WTC11 (cell line): ENCODE measurements around the gene PKP1. TPM values are rescaled to one million over a fixed set of nuclear protein-coding genes. Genes with fewer than 3 reads are reported as not detected.

Source experiments
- ATAC-seq: fragments of 200-7000 bp; cut with Tn5 transposase; 2 replicates; pipeline ENCODE4 v1.10.0; 2021; ENCODE audit warnings: mild to moderate bottlenecking, moderate library complexity
- CTCF ChIA-PET: fragments of 300-600 bp; sonication (Branson Sonifier 250); formaldehyde crosslinking; loops from one replicate; lab custom pipeline; 2021; ENCODE audit warnings: antibody characterized with exemption; lab: Charles Lee
- POLR2A ChIA-PET: fragments of 350-600 bp; sonication (Branson Sonifier 250); formaldehyde crosslinking; loops from one replicate; lab custom pipeline; 2021; ENCODE audit warnings: antibody characterized with exemption; lab: Charles Lee
- DNase-seq: peaks from one replicate; pipeline ENCODE4 v3.0.0; 2021; ENCODE audit warnings: low spot score
- H3K27ac Mint-ChIP-seq: 2 replicates; pipeline ENCODE4 v1.8.0; 2021; ENCODE audit warnings: mixed read lengths
- H3K27me3 Mint-ChIP-seq: 2 replicates; pipeline ENCODE4 v1.8.0; 2021; ENCODE audit warnings: low read depth, mild to moderate bottlenecking, moderate library complexity, mixed read lengths
- H3K36me3 Mint-ChIP-seq: 2 replicates; pipeline ENCODE4 v1.8.0; 2021; ENCODE audit warnings: mixed read lengths
- H3K4me1 Mint-ChIP-seq: 2 replicates; pipeline ENCODE4 v1.8.0; 2022; ENCODE audit warnings: mixed read lengths
- H3K4me3 Mint-ChIP-seq: 2 replicates; pipeline ENCODE4 v1.8.0; 2021; ENCODE audit warnings: mild to moderate bottlenecking, moderate library complexity, mixed read lengths
- H3K9me3 Mint-ChIP-seq: 2 replicates; pipeline ENCODE4 v1.8.0; 2021; ENCODE audit warnings: mixed read lengths
- AFF4 ChIP-seq: sonication (generic); formaldehyde crosslinking; IDR thresholded peaks from 2 replicates; pipeline ENCODE4 v1.8.1; 2023; ENCODE audit warnings: mild to moderate bottlenecking, missing genetic modification reagents, borderline replicate concordance
- ELF4 ChIP-seq: sonication (generic); formaldehyde crosslinking; IDR thresholded peaks from 2 replicates; pipeline ENCODE4 v1.8.1; 2022; ENCODE audit warnings: low read depth, mild to moderate bottlenecking, moderate library complexity, missing genetic modification reagents
- EMX1 ChIP-seq: fragments of 250-450 bp; sonication (Bioruptor Pico); IDR thresholded peaks from 2 replicates; pipeline ENCODE4 v1.8.0; 2021; ENCODE audit warnings: mild to moderate bottlenecking
- FOXK1 ChIP-seq: sonication (generic); formaldehyde crosslinking; IDR thresholded peaks from 2 replicates; pipeline ENCODE4 v1.8.0; 2022; ENCODE audit warnings: mild to moderate bottlenecking, moderate library complexity, missing genetic modification reagents
- GABPB1 ChIP-seq: sonication (generic); formaldehyde crosslinking; IDR thresholded peaks from 2 replicates; pipeline ENCODE4 v1.8.1; 2023; ENCODE audit warnings: mild to moderate bottlenecking, missing genetic modification reagents
- HMGA2 ChIP-seq: fragments of 250-450 bp; sonication (Bioruptor Pico); IDR thresholded peaks from 2 replicates; pipeline ENCODE4 v1.4.0; 2021; ENCODE audit warnings: mild to moderate bottlenecking, moderate library complexity
- SOX15 ChIP-seq: fragments of 250-450 bp; sonication (Bioruptor Pico); IDR thresholded peaks from 2 replicates; pipeline ENCODE4 v1.9.0; 2021; ENCODE audit warnings: mild to moderate bottlenecking
- SP1 ChIP-seq: sonication (generic); formaldehyde crosslinking; conservative IDR thresholded peaks from 2 replicates; pipeline ENCODE4 v1.8.1; 2022; ENCODE audit warnings: missing genetic modification reagents
- TCF7 ChIP-seq: sonication (generic); formaldehyde crosslinking; IDR thresholded peaks from 2 replicates; pipeline ENCODE4 v1.8.0; 2022; ENCODE audit warnings: mild to moderate bottlenecking, low read depth, missing genetic modification reagents, moderate library complexity
- TEAD1 ChIP-seq: sonication (generic); formaldehyde crosslinking; IDR thresholded peaks from 2 replicates; pipeline ENCODE4 v1.8.0; 2022; ENCODE audit warnings: mild to moderate bottlenecking, missing genetic modification reagents
- TEAD4 ChIP-seq: sonication (generic); formaldehyde crosslinking; IDR thresholded peaks from 2 replicates; pipeline ENCODE4 v1.8.0; 2022; ENCODE audit warnings: mild to moderate bottlenecking, missing genetic modification reagents
- TP53 ChIP-seq: sonication (generic); formaldehyde crosslinking; IDR thresholded peaks from 2 replicates; pipeline ENCODE4 v1.8.1; 2023; ENCODE audit warnings: mild to moderate bottlenecking, missing genetic modification reagents
- ZNF121 ChIP-seq: sonication (generic); formaldehyde crosslinking; IDR thresholded peaks from 2 replicates; pipeline ENCODE4 v1.8.0; 2023; ENCODE audit warnings: missing genetic modification reagents
- ZNF416 ChIP-seq: fragments of 250-450 bp; sonication (Bioruptor Pico); IDR thresholded peaks from 2 replicates; pipeline ENCODE4 v1.9.0; 2021; ENCODE audit warnings: mild to moderate bottlenecking, inconsistent platforms
- total RNA-seq: library from RNA; stranded (reverse); gene quantifications from 3 replicates; pipeline ENCODE4 v1.2.3, GENCODE V29; 2021
- TF ChIP-seq, protein P1 (sequence below): sonication (generic); formaldehyde crosslinking; IDR thresholded peaks from 2 replicates; pipeline ENCODE4 v1.8.1; 2023; ENCODE audit warnings: mild to moderate bottlenecking, missing genetic modification reagents
- TF ChIP-seq, protein P2 (sequence below): sonication (generic); formaldehyde crosslinking; IDR thresholded peaks from 2 replicates; pipeline ENCODE4 v1.8.0; 2023; ENCODE audit warnings: missing genetic modification reagents
- TF ChIP-seq, protein P3 (sequence below): sonication (generic); formaldehyde crosslinking; IDR thresholded peaks from 2 replicates; pipeline ENCODE4 v1.8.1; 2022; ENCODE audit warnings: low read depth, mild to moderate bottlenecking, moderate library complexity, missing genetic modification reagents, borderline replicate concordance

PKP1 gene
- total RNA-seq, 1 experiment from 2014 or later, result 0.24 TPM

DNA sequence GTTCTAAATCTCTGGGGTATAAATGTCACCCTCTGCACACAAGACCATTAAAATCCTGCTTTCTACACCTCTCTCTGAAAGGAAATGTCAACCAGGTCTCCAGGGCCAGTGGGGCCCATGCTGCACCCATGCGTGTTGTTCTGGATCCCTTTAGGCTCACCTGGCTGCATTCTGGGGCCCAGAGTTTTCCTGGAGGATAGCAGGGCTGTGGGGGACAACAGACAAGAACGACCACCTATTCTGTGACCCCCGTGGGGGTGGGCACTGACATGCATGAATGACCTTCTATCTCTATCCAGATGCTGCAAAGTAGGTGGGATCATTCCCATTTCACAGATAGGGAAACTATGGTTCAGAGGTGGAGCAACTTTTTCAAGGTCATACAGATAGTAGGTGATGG lies 52.6 kb downstream of the PKP1 start:
- peaks cover under 1% of the 10 kb centered on the region for H3K9me3 Mint-ChIP-seq
- no peaks in the 10 kb centered on the region for H3K36me3 Mint-ChIP-seq
- no peaks in the 10 kb centered on the region for H3K27me3 Mint-ChIP-seq
- TF ChIP-seq AFF4 (CRISPR knock-in tag) (no peak), ELF4 (CRISPR knock-in tag) (no peak), GABPB1 (no peak), EMX1 (CRISPR knock-in tag) (no peak), TCF7 (CRISPR knock-in tag) (no peak), SOX15 (CRISPR knock-in tag) (no peak), SP1 (CRISPR knock-in tag) (no peak), ZNF416 (CRISPR knock-in tag) (no peak), FOXK1 (CRISPR knock-in tag) (no peak)
- TF ChIP-seq, protein P1, sequence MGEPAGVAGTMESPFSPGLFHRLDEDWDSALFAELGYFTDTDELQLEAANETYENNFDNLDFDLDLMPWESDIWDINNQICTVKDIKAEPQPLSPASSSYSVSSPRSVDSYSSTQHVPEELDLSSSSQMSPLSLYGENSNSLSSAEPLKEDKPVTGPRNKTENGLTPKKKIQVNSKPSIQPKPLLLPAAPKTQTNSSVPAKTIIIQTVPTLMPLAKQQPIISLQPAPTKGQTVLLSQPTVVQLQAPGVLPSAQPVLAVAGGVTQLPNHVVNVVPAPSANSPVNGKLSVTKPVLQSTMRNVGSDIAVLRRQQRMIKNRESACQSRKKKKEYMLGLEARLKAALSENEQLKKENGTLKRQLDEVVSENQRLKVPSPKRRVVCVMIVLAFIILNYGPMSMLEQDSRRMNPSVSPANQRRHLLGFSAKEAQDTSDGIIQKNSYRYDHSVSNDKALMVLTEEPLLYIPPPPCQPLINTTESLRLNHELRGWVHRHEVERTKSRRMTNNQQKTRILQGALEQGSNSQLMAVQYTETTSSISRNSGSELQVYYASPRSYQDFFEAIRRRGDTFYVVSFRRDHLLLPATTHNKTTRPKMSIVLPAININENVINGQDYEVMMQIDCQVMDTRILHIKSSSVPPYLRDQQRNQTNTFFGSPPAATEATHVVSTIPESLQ (CRISPR knock-in tag), result no peak
- TF ChIP-seq, all 79 proteins: peak for 0
- ATAC-seq, result no peak
- Mint-ChIP-seq H3K4me1 (no peaks in the 10 kb centered on the region), H3K4me3 (no peak overlapping the region), H3K27ac (no peak overlapping the region)
- no peak for DNase-seq
- CTCF ChIA-PET, result no interaction called here
- POLR2A ChIA-PET, result no interaction called here

GRCh38 chr1:201336711-201337450 lies 53.6 kb downstream of the PKP1 start:
- Mint-ChIP-seq H3K36me3 (peaks cover 5% of the 10 kb centered on the region), H3K4me3 (no peak overlapping the region), H3K27me3 (no peaks in the 10 kb centered on the region; the same call in 1 of the 2 replicates), H3K9me3 (peaks cover 8% of the 10 kb centered on the region), H3K27ac (no peak overlapping the region), H3K4me1 (no peaks in the 10 kb centered on the region)
- POLR2A ChIA-PET, result no interaction called here
- DNase-seq (no peak), ATAC-seq (no peak)
- CTCF ChIA-PET, result interaction anchor here (1.0 to 1.1 kb wide), 2 partner anchors 10 to 11 kb away, joined by 3 read pairs; no protein-coding TSS in a partner anchor
- TF ChIP-seq TEAD4 (no peak), SOX15 (CRISPR knock-in tag) (no peak), HMGA2 (no peak), ZNF121 (CRISPR knock-in tag) (no peak), TP53 (no peak), TEAD1 (CRISPR knock-in tag) (no peak)
- TF ChIP-seq, protein P2, sequence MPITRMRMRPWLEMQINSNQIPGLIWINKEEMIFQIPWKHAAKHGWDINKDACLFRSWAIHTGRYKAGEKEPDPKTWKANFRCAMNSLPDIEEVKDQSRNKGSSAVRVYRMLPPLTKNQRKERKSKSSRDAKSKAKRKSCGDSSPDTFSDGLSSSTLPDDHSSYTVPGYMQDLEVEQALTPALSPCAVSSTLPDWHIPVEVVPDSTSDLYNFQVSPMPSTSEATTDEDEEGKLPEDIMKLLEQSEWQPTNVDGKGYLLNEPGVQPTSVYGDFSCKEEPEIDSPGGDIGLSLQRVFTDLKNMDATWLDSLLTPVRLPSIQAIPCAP (CRISPR knock-in tag), result no peak
- TF ChIP-seq, protein P3, sequence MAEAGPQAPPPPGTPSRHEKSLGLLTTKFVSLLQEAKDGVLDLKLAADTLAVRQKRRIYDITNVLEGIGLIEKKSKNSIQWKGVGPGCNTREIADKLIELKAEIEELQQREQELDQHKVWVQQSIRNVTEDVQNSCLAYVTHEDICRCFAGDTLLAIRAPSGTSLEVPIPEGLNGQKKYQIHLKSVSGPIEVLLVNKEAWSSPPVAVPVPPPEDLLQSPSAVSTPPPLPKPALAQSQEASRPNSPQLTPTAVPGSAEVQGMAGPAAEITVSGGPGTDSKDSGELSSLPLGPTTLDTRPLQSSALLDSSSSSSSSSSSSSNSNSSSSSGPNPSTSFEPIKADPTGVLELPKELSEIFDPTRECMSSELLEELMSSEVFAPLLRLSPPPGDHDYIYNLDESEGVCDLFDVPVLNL (CRISPR knock-in tag), result no peak
